Progenitor cell of endocrine pancreas (in vitro differentiated cells): Measurements from ENCODE around the gene LYPD6B. TPM values are rescaled to one million over a fixed set of nuclear protein-coding genes. Genes with fewer than 3 reads are reported as not detected.

ENCODE experiments used
- DNase-seq: peaks from one replicate; pipeline ENCODE4 v3.0.0; 2021; ENCODE audit warnings: low spot score; ENCODE audit not compliant: unreplicated experiment
- H3K27ac Mint-ChIP-seq: 2 replicates; pipeline ENCODE4 v1.8.0; 2021; ENCODE audit warnings: mild to moderate bottlenecking, moderate library complexity, mixed read lengths
- H3K27me3 Mint-ChIP-seq: 2 replicates; pipeline ENCODE4 v1.8.0; 2021; ENCODE audit warnings: mixed read lengths
- H3K36me3 Mint-ChIP-seq: 2 replicates; pipeline ENCODE4 v1.8.0; 2022; ENCODE audit warnings: mixed read lengths; ENCODE audit not compliant: insufficient read depth
- H3K4me1 Mint-ChIP-seq: 2 replicates; pipeline ENCODE4 v1.8.0; 2021; ENCODE audit warnings: low read depth, mixed read lengths
- H3K4me3 Mint-ChIP-seq: 2 replicates; pipeline ENCODE4 v1.8.0; 2021; ENCODE audit warnings: low read depth, mild to moderate bottlenecking, moderate library complexity, mixed read lengths
- H3K9me3 Mint-ChIP-seq: 2 replicates; pipeline ENCODE4 v1.8.0; 2021; ENCODE audit warnings: low read depth, mixed read lengths
- CTCF ChIP-seq: fragments of 200-600 bp; sonication (generic); IDR thresholded peaks from one replicate; pipeline ENCODE4 v1.5.0; 2021; ENCODE audit warnings: antibody characterized with exemption, mild to moderate bottlenecking; ENCODE audit not compliant: unreplicated experiment
- total RNA-seq: library from RNA; stranded (reverse); gene quantifications from 2 replicates; pipeline ENCODE4 v1.2.1, GENCODE V29; 2021

LYPD6B gene
- total RNA-seq, 1 donor from 2014 or later: 140 TPM

- no peak overlapping the region for H3K4me3 Mint-ChIP-seq
- H3K36me3 Mint-ChIP-seq: peaks cover 28% of the 10 kb centered on the region
- no peak for DNase-seq
- no peak for TF ChIP-seq CTCF
- peaks cover 15% of the 10 kb centered on the region for H3K9me3 Mint-ChIP-seq
- peaks cover 6% of the 10 kb centered on the region for H3K4me1 Mint-ChIP-seq
- H3K27ac Mint-ChIP-seq: no peak overlapping the region
- H3K27me3 Mint-ChIP-seq: no peaks in the 10 kb centered on the region
Observed at GRCh38 chr2:149112068-149112467, 73.6 kb downstream of the LYPD6B start.

- peaks cover 8% of the 10 kb centered on the region for H3K4me1 Mint-ChIP-seq
Observed at GRCh38 chr2:149112713-149113112, 74.2 kb downstream of the LYPD6B start.

GRCh38 chr2:149115781-149116180 is 77.3 kb downstream of the LYPD6B start:
- TF ChIP-seq CTCF: no peak
- Mint-ChIP-seq H3K4me1 (peaks cover 15% of the 10 kb centered on the region), H3K27ac (no peak overlapping the region), H3K36me3 (peaks cover 12% of the 10 kb centered on the region), H3K9me3 (peaks cover 3% of the 10 kb centered on the region), H3K4me3 (no peak overlapping the region), H3K27me3 (no peaks in the 10 kb centered on the region)
- DNase-seq: no peak

More at GRCh38 chr2:149112713-149113112, 74.2 kb downstream of the LYPD6B start:
- no peaks in the 10 kb centered on the region for H3K27me3 Mint-ChIP-seq
- peaks cover 9% of the 10 kb centered on the region for H3K9me3 Mint-ChIP-seq
- no peak overlapping the region for H3K4me3 Mint-ChIP-seq
- H3K36me3 Mint-ChIP-seq: peaks cover 23% of the 10 kb centered on the region
- TF ChIP-seq CTCF: no peak
- H3K27ac Mint-ChIP-seq: no peak overlapping the region
- DNase-seq: no peak

GRCh38 chr2:149119368-149119767 is 80.9 kb downstream of the LYPD6B start:
- no peaks in the 10 kb centered on the region for H3K27me3 Mint-ChIP-seq
- TF ChIP-seq CTCF: no peak
- peak overlapping the region; percentile 93 for H3K27ac Mint-ChIP-seq
- no peak overlapping the region for H3K4me3 Mint-ChIP-seq
- no peak for DNase-seq
- peaks cover 3% of the 10 kb centered on the region for H3K9me3 Mint-ChIP-seq
- peaks cover 18% of the 10 kb centered on the region for H3K36me3 Mint-ChIP-seq
- H3K4me1 Mint-ChIP-seq: peaks cover 39% of the 10 kb centered on the region

GRCh38 chr2:149122516-149122915 is 84.0 kb downstream of the LYPD6B start:
- peak overlapping the region; percentile 91 for H3K27ac Mint-ChIP-seq
- peaks cover 62% of the 10 kb centered on the region for H3K4me1 Mint-ChIP-seq
- no peaks in the 10 kb centered on the region for H3K27me3 Mint-ChIP-seq
- peaks cover 11% of the 10 kb centered on the region for H3K36me3 Mint-ChIP-seq
- no peak for TF ChIP-seq CTCF
- peak overlapping the region; percentile 30 for H3K4me3 Mint-ChIP-seq
- H3K9me3 Mint-ChIP-seq: no peaks in the 10 kb centered on the region
- DNase-seq: no peak
